GM19025 (cell line): ENCODE measurements around the gene SH3PXD2A.

ENCODE experiments used
- ATAC-seq: cut with Tn5 transposase; IDR thresholded peaks from one replicate; pipeline ENCODE4 v1.9.1; 2021; ENCODE audit warnings: mild to moderate bottlenecking, low read depth, moderate library complexity; ENCODE audit not compliant: unreplicated experiment

SH3PXD2A gene

DNA sequence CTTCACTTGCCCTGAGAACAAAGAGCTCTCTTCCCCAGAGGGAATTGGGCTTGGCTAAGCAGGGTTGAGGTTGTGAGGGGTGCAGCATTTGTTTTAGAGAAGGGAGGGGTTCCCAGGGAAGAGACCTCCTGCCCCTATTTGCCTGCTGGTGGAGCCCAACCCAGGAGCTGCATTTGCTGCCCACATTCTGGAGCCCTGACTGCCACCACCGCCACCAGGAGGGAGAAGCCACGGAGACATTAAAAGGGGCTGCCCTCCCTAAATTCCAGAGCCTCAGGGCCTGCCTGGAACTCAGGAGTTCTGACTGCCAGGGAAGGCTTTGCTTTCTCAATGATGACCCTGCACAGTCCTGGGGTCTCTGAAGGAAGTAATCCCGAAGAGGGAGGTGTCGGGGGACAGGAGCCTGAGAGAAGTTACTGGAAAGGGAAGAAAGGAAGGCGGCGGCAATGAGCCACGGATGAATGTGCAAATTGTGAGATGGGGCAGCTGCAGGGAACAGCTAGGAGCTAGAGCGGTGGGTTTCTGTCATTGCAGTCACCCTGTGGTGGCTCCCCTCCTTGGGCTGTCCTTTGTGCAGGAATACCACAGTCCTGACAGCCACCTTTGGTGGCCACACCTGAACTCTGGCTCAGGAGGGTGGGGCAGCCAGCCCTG, 310.6 kb downstream of the SH3PXD2A start:
- no peak for ATAC-seq
